ENCODE measurements around the gene ATP5F1B. TPM values are rescaled to one million over a fixed set of nuclear protein-coding genes. Genes with fewer than 3 reads are reported as not detected.
A peak's percentile ranks its signal among the peaks of the same experiment; 100 is the strongest.

ATP5F1B gene
- total and polyA plus RNA-seq, 9 of the 15 experiments (the other 6 are each of a cell fraction or from before 2014, with no cell fraction given) = 908 to 3,125 (median 1,482) TPM

DNA sequence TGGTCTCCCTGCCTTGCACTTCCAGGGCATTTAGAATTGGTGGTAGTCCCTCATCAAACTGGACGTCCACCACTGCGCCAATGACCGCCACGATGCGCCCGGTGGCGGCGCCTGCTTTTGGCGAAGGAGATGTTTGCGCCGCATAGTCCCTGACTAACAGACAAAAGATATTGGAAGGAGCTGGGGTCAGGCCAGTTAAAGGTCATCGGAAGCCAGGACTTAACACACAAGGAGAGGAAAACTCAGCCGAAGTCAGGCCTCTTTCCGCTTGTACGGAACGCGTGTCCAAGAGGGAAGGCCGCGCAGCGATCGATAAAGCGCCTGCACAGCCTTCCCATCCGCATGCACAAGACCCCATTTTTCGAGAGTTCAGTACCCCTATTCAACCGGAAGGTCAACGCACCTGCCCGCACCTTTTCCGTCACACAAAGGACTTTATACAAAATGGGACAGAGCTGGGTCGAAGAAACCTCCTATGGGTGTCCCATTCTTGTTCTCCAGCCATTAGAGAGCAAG lies 525 bp downstream of the ATP5F1B start (continued):
- TF ChIP-seq, protein P1, sequence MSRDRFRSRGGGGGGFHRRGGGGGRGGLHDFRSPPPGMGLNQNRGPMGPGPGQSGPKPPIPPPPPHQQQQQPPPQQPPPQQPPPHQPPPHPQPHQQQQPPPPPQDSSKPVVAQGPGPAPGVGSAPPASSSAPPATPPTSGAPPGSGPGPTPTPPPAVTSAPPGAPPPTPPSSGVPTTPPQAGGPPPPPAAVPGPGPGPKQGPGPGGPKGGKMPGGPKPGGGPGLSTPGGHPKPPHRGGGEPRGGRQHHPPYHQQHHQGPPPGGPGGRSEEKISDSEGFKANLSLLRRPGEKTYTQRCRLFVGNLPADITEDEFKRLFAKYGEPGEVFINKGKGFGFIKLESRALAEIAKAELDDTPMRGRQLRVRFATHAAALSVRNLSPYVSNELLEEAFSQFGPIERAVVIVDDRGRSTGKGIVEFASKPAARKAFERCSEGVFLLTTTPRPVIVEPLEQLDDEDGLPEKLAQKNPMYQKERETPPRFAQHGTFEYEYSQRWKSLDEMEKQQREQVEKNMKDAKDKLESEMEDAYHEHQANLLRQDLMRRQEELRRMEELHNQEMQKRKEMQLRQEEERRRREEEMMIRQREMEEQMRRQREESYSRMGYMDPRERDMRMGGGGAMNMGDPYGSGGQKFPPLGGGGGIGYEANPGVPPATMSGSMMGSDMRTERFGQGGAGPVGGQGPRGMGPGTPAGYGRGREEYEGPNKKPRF (IDR thresholded peaks at IDR 0.05; ENCODE audit: low read depth, low read length) = no peak
- no peak for TF ChIP-seq CEBPB (tag; IDR thresholded peaks at IDR 0.05)
- no peak for TF ChIP-seq NEUROD1 (IDR thresholded peaks at IDR 0.05; ENCODE audit: borderline replicate concordance, low read depth, low read length, partially characterized antibody)
- TF ChIP-seq, protein P2, sequence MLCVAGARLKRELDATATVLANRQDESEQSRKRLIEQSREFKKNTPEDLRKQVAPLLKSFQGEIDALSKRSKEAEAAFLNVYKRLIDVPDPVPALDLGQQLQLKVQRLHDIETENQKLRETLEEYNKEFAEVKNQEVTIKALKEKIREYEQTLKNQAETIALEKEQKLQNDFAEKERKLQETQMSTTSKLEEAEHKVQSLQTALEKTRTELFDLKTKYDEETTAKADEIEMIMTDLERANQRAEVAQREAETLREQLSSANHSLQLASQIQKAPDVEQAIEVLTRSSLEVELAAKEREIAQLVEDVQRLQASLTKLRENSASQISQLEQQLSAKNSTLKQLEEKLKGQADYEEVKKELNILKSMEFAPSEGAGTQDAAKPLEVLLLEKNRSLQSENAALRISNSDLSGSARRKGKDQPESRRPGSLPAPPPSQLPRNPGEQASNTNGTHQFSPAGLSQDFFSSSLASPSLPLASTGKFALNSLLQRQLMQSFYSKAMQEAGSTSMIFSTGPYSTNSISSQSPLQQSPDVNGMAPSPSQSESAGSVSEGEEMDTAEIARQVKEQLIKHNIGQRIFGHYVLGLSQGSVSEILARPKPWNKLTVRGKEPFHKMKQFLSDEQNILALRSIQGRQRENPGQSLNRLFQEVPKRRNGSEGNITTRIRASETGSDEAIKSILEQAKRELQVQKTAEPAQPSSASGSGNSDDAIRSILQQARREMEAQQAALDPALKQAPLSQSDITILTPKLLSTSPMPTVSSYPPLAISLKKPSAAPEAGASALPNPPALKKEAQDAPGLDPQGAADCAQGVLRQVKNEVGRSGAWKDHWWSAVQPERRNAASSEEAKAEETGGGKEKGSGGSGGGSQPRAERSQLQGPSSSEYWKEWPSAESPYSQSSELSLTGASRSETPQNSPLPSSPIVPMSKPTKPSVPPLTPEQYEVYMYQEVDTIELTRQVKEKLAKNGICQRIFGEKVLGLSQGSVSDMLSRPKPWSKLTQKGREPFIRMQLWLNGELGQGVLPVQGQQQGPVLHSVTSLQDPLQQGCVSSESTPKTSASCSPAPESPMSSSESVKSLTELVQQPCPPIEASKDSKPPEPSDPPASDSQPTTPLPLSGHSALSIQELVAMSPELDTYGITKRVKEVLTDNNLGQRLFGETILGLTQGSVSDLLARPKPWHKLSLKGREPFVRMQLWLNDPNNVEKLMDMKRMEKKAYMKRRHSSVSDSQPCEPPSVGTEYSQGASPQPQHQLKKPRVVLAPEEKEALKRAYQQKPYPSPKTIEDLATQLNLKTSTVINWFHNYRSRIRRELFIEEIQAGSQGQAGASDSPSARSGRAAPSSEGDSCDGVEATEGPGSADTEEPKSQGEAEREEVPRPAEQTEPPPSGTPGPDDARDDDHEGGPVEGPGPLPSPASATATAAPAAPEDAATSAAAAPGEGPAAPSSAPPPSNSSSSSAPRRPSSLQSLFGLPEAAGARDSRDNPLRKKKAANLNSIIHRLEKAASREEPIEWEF (CRISPR knock-in tag; IDR thresholded peaks at IDR 0.05) = no peak
- TF ChIP-seq KHSRP (IDR thresholded peaks at IDR 0.05) = no peak
- TF ChIP-seq TAF7 (tag; IDR thresholded peaks at IDR 0.05) = no peak
- TF ChIP-seq ZNF583 (CRISPR knock-in tag; IDR thresholded peaks at IDR 0.05) = no peak
- TF ChIP-seq, protein P3, sequence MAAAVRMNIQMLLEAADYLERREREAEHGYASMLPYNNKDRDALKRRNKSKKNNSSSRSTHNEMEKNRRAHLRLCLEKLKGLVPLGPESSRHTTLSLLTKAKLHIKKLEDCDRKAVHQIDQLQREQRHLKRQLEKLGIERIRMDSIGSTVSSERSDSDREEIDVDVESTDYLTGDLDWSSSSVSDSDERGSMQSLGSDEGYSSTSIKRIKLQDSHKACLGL (CRISPR knock-in tag; IDR thresholded peaks at IDR 0.05; ENCODE audit: borderline replicate concordance, poor library complexity, severe bottlenecking) = no peak
- TF ChIP-seq NR2C2 (CRISPR knock-in tag; IDR thresholded peaks at IDR 0.05) = peak; percentile 39; the same call in 1 of the 2 replicates
- TF ChIP-seq NR2C2 (tag; IDR thresholded peaks at IDR 0.05) = no peak
- no peak for TF ChIP-seq MTA3 (IDR thresholded peaks at IDR 0.05; ENCODE audit: borderline replicate concordance)
- TF ChIP-seq TEAD1 (CRISPR knock-in tag; IDR thresholded peaks at IDR 0.05) = 0 out of 4 replicates have a peak, but pooled peaks of 1 of the 2 experiments have one; percentile 42
- no peak for TF ChIP-seq ZKSCAN8 (CRISPR knock-in tag; IDR thresholded peaks at IDR 0.05)
- TF ChIP-seq, protein P4, sequence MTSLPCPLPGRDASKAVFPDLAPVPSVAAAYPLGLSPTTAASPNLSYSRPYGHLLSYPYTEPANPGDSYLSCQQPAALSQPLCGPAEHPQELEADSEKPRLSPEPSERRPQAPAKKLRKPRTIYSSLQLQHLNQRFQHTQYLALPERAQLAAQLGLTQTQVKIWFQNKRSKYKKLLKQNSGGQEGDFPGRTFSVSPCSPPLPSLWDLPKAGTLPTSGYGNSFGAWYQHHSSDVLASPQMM (CRISPR knock-in tag; IDR thresholded peaks at IDR 0.05) = no peak
- no peak for TF ChIP-seq BCL6 (CRISPR knock-in tag; IDR thresholded peaks at IDR 0.05)
- no peak for TF ChIP-seq EP400 (IDR thresholded peaks at IDR 0.05)
- TF ChIP-seq BRD4 (IDR thresholded peaks at IDR 0.05) = 0 out of 2 replicates have a peak, but pooled peaks have one; percentile 19
- TF ChIP-seq SRF (CRISPR knock-in tag; IDR thresholded peaks at IDR 0.05) = peak in 1 of 2 experiments; percentile 45; a peak in 2 of 4 replicates
- TF ChIP-seq, protein P5, sequence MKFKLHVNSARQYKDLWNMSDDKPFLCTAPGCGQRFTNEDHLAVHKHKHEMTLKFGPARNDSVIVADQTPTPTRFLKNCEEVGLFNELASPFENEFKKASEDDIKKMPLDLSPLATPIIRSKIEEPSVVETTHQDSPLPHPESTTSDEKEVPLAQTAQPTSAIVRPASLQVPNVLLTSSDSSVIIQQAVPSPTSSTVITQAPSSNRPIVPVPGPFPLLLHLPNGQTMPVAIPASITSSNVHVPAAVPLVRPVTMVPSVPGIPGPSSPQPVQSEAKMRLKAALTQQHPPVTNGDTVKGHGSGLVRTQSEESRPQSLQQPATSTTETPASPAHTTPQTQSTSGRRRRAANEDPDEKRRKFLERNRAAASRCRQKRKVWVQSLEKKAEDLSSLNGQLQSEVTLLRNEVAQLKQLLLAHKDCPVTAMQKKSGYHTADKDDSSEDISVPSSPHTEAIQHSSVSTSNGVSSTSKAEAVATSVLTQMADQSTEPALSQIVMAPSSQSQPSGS (CRISPR knock-in tag; IDR thresholded peaks at IDR 0.05) = no peak
